Stimulated activated CD8-positive, alpha-beta memory T cell treated with anti-CD3 and anti-CD28 coated beads, Interleukin-12 subunit alpha, Interleukin-12 subunit beta, amount 100 ng/mL, for 24 hours (primary cell): ENCODE data around the gene PTP4A2.

Experiments
- DNase-seq: peaks from one replicate; pipeline ENCODE4 v3.0.0-alpha.2; 2020; ENCODE audit errors: extremely low read depth

PTP4A2 gene

GRCh38 chr1:31938184-31938975 is at the start of gene PTP4A2:
Gene PTP4A2 (minus strand): TSS chr1:31938368. CDS start chr1:31919065, 19,303 bp downstream.
- DNase-seq, result peak; percentile 61

GRCh38 chr1:31987135-31987619 is 49.0 kb upstream of the PTP4A2 start:
- DNase-seq, result no peak

GRCh38 chr1:31985430-31985829 is 47.3 kb upstream of the PTP4A2 start:
- DNase-seq, result no peak

GRCh38 chr1:31984419-31985347 is 46.5 kb upstream of the PTP4A2 start:
- DNase-seq, result no peak

- DNase-seq, result no peak
These were observed 43.8 kb upstream of the PTP4A2 start for GRCh38 chr1:31981972-31982371.

- DNase-seq, result no peak
These were observed 43.3 kb upstream of the PTP4A2 start for GRCh38 chr1:31981456-31981839.

- DNase-seq, result no peak
These were observed 42.8 kb upstream of the PTP4A2 start for GRCh38 chr1:31980835-31981455.

- no peak for DNase-seq
These were observed 40.8 kb upstream of the PTP4A2 start for GRCh38 chr1:31978843-31979400.

GRCh38 chr1:31977385-31978131 is 39.4 kb upstream of the PTP4A2 start:
- DNase-seq, result no peak

GRCh38 chr1:31976401-31976800 is 38.2 kb upstream of the PTP4A2 start:
- no peak for DNase-seq

GRCh38 chr1:31970873-31971272 is 32.7 kb upstream of the PTP4A2 start:
- DNase-seq, result no peak

GRCh38 chr1:31961536-31961935 is 23.4 kb upstream of the PTP4A2 start:
- no peak for DNase-seq

GRCh38 chr1:31959521-31960340 is 21.6 kb upstream of the PTP4A2 start:
- no peak for DNase-seq

GRCh38 chr1:31957701-31958674 is 19.8 kb upstream of the PTP4A2 start:
- DNase-seq, result no peak

- DNase-seq, result peak; percentile 64
These were observed 18.0 kb upstream of the PTP4A2 start for GRCh38 chr1:31955917-31956736.

GRCh38 chr1:31954607-31955283 is 16.6 kb upstream of the PTP4A2 start:
- no peak for DNase-seq

- DNase-seq, result no peak
These were observed 14.7 kb upstream of the PTP4A2 start for GRCh38 chr1:31952825-31953220.

- DNase-seq, result no peak
These were observed 13.1 kb upstream of the PTP4A2 start for GRCh38 chr1:31951276-31951675.
